ENCODE data around the gene KMT2B.
A peak's percentile ranks its signal among the peaks of the same experiment; 100 is the strongest.

KMT2B gene

DNA sequence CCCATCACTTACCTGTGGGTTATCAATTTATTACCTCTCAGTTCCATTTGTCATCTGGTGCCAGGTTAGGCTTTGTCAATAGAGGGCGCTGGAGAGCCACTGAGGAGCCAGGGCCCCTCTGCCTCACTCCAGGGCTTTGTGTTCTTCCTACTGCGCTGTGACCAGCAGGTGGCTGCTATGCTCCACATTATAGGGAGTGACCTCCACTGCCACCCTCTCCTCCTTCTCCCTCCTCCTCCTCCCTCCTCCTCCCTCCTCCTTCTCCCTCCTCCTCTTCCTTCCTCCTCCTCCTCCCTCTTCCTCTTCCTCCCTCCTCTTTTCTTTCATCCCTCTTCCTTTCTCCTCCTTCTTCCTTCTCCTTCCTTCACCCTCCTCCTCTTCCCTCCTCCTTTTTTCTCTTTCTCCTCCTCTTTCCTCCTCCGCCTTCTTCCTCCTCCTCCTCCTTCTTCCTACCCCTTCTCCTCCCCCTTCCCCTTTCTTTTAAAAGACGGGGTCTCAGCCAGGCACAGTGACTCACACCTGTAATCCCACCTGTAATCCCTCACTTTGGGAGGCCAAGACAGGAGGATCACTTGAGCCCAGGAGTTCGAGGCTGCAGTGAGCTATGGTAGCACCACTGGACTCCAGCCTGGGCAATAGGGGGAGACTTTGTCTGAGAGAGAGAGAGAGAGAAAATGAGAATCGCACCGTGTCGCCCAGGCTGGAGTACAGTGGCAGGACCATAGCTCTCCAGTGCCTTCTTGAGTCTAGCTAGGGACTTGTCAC lies 23.8 kb upstream of the KMT2B start:
- TF ChIP-seq CTCF (IDR thresholded peaks at IDR 0.05; ENCODE audit: insufficient read depth, low read length, poor library complexity, severe bottlenecking): peak; percentile 99
- peak; percentile 60 for DNase-seq (ENCODE audit: extremely low read depth, insufficient read length)
- no peak overlapping the region for H3K4me3 ChIP-seq (replicated peaks; ENCODE audit: low read depth, low read length)
- H3K36me3 ChIP-seq (ENCODE audit: control insufficient read depth, insufficient read depth, low read length): no peaks in the 10 kb centered on the region
- H3K27me3 ChIP-seq (replicated peaks; ENCODE audit: control insufficient read depth, insufficient read depth, low read length): no peaks in the 10 kb centered on the region

DNA sequence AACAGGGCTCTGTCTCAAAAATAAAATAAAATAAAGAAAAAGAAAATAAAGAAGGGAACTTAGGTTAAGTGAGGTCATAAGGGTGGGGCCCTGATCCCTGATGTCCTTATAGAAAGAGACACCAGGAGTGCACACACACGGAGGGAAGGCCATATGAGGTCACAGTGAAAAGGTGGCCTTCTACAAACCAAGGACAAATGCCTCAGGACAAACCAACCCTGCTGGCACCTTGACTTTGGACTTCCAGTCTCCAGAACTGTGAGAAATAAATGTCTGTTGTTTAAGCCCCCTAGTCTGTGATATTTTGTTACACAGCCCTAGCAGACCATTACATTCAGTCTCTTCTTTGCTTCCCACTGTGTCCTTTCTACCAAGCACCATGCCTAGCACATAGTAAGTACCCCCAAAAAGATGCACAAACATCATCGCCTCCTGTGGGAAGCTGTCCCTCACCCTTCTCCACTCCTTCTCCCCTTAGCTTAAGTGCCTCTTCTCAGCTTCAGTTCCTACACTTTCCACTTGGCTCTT lies 21.8 kb upstream of the KMT2B start:
- no peak for TF ChIP-seq CTCF (IDR thresholded peaks at IDR 0.05; ENCODE audit: insufficient read depth, low read length, poor library complexity, severe bottlenecking)
- H3K27me3 ChIP-seq (replicated peaks; ENCODE audit: control insufficient read depth, insufficient read depth, low read length): no peaks in the 10 kb centered on the region

GRCh38 chr19:35696835-35697234 lies 21.0 kb upstream of the KMT2B start:
- H3K4me3 ChIP-seq (replicated peaks; ENCODE audit: low read depth, low read length): no peak overlapping the region
- H3K27me3 ChIP-seq (replicated peaks; ENCODE audit: control insufficient read depth, insufficient read depth, low read length): no peaks in the 10 kb centered on the region
- no peaks in the 10 kb centered on the region for H3K36me3 ChIP-seq (ENCODE audit: control insufficient read depth, insufficient read depth, low read length)
- peak; percentile 54 for DNase-seq (ENCODE audit: extremely low read depth, insufficient read length)
- no peak for TF ChIP-seq CTCF (IDR thresholded peaks at IDR 0.05; ENCODE audit: insufficient read depth, low read length, poor library complexity, severe bottlenecking)

More for the DNA sequence above, 21.8 kb upstream of the KMT2B start:
- no peak for DNase-seq (ENCODE audit: extremely low read depth, insufficient read length)
- H3K36me3 ChIP-seq (ENCODE audit: control insufficient read depth, insufficient read depth, low read length): no peaks in the 10 kb centered on the region
- H3K4me3 ChIP-seq (replicated peaks; ENCODE audit: low read depth, low read length): no peak overlapping the region

DNA sequence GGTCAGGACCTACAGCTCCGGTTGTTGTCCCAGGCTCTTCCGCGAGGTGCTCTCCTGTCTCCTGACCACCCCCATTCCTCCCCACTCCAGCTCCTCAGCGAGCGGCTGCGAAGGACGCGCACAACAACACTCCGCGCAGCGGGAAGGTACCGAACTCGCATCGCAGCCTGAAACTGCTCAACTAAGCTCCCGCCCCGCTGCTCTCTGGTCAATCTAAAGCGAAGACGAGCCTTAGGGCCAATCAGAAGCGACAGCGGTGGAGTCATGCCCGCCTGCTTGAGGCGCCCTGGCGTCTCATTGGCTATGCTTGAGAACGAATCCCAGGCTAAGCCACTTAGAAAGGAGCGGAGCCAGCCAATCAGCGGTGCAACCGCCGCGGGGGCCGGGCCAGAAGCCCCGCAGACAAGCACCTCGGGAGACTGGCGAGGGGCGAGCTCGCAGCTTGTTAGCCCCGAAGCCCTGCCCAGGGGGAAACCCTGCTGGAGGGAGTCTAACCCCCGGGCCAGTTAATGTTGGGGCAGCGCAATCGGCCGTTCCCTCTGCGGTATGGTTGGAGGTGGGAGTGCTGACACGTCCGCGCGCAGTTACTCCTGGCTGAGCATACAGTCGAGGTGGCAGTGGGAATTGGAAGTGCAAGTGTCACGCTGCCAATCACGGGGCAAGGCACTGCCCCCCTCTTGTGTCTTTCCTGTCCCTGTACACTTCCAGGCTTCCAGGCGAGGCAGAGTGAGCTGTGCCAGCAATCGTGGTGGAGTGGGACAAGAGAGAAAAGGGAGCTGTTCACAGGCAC lies 15.4 kb upstream of the KMT2B start:
- H3K4me3 ChIP-seq (replicated peaks; ENCODE audit: low read depth, low read length): peak overlapping the region; percentile 82
- H3K27me3 ChIP-seq (replicated peaks; ENCODE audit: control insufficient read depth, insufficient read depth, low read length): no peaks in the 10 kb centered on the region
- peak; percentile 95 for DNase-seq (ENCODE audit: extremely low read depth, insufficient read length)
- no peak for TF ChIP-seq CTCF (IDR thresholded peaks at IDR 0.05; ENCODE audit: insufficient read depth, low read length, poor library complexity, severe bottlenecking)
- H3K36me3 ChIP-seq (ENCODE audit: control insufficient read depth, insufficient read depth, low read length): no peaks in the 10 kb centered on the region

GRCh38 chr19:35703343-35703742 lies 14.5 kb upstream of the KMT2B start:
- TF ChIP-seq CTCF (IDR thresholded peaks at IDR 0.05; ENCODE audit: insufficient read depth, low read length, poor library complexity, severe bottlenecking): no peak
- Histone ChIP-seq H3K4me3 (replicated peaks; ENCODE audit: low read depth, low read length) (peak overlapping the region; percentile 82; the same call in 1 of the 2 replicates), H3K27me3 (replicated peaks; ENCODE audit: control insufficient read depth, insufficient read depth, low read length) (no peaks in the 10 kb centered on the region), H3K36me3 (ENCODE audit: control insufficient read depth, insufficient read depth, low read length) (no peaks in the 10 kb centered on the region)
- no peak for DNase-seq (ENCODE audit: extremely low read depth, insufficient read length)
